BLaER1 (cell line): Measurements from ENCODE around the gene EEF1AKMT1.
A peak's percentile ranks its signal among the peaks of the same experiment; 100 is the strongest.

Experiments used
- H3K27ac ChIP-seq: shearing (Covaris generic); formaldehyde crosslinking; 2 replicates; pipeline ENCODE4 v1.8.1; 2022
- H3K27me3 ChIP-seq: shearing (Covaris generic); formaldehyde crosslinking; 2 replicates; pipeline ENCODE4 v1.8.1; 2022
- H3K36me3 ChIP-seq: shearing (Covaris generic); formaldehyde crosslinking; 2 replicates; pipeline ENCODE4 v1.8.1; 2022
- H3K4me1 ChIP-seq: shearing (Covaris generic); formaldehyde crosslinking; 2 replicates; pipeline ENCODE4 v1.8.1; 2022
- H3K4me2 ChIP-seq: shearing (Covaris generic); formaldehyde crosslinking; 2 replicates; pipeline ENCODE4 v1.8.1; 2022
- H3K4me3 ChIP-seq: shearing (Covaris generic); formaldehyde crosslinking; 2 replicates; pipeline ENCODE4 v1.8.1; 2022
- H3K9ac ChIP-seq: shearing (Covaris generic); formaldehyde crosslinking; 2 replicates; pipeline ENCODE4 v1.8.1; 2022
- H3K9me3 ChIP-seq: shearing (Covaris generic); formaldehyde crosslinking; 2 replicates; pipeline ENCODE4 v1.8.1; 2022
- H4K20me1 ChIP-seq: shearing (Covaris generic); formaldehyde crosslinking; 2 replicates; pipeline ENCODE4 v1.8.1; 2022
- Cebpa-rat ChIP-seq: shearing (Covaris generic); IDR thresholded peaks from 2 replicates; pipeline ENCODE4 v1.8.1; 2022

Gene EEF1AKMT1

GRCh38 chr13:20803180-20803965 lies 29.6 kb upstream of the EEF1AKMT1 start:
- H3K36me3 ChIP-seq: peaks cover 62% of the 10 kb centered on the region
- TF ChIP-seq Cebpa-rat: no peak
- peaks cover 12% of the 10 kb centered on the region for H3K4me1 ChIP-seq
- no peaks in the 10 kb centered on the region for H4K20me1 ChIP-seq
- no peak overlapping the region for H3K27ac ChIP-seq
- H3K4me3 ChIP-seq: no peak overlapping the region
- H3K9ac ChIP-seq: no peak overlapping the region
- H3K9me3 ChIP-seq: no peaks in the 10 kb centered on the region
- H3K27me3 ChIP-seq: no peaks in the 10 kb centered on the region
- H3K4me2 ChIP-seq: no peak overlapping the region

- peaks cover 24% of the 10 kb centered on the region for H3K4me1 ChIP-seq
- no peaks in the 10 kb centered on the region for H3K27me3 ChIP-seq
- H3K9me3 ChIP-seq: no peaks in the 10 kb centered on the region
- no peak for TF ChIP-seq Cebpa-rat
- no peak overlapping the region for H3K4me3 ChIP-seq
- H4K20me1 ChIP-seq: no peaks in the 10 kb centered on the region; the same call in 1 of the 2 replicates
- H3K27ac ChIP-seq: peak overlapping the region; percentile 36
- peaks cover 61% of the 10 kb centered on the region for H3K36me3 ChIP-seq
- H3K9ac ChIP-seq: no peak overlapping the region
- H3K4me2 ChIP-seq: peak overlapping the region; percentile 51
Measured at GRCh38 chr13:20801707-20802106, 27.9 kb upstream of the EEF1AKMT1 start.

- Histone ChIP-seq H3K4me3 (no peak overlapping the region), H3K9me3 (no peaks in the 10 kb centered on the region), H3K27me3 (no peaks in the 10 kb centered on the region), H3K9ac (no peak overlapping the region), H4K20me1 (no peaks in the 10 kb centered on the region; the same call in 1 of the 2 replicates), H3K27ac (no peak overlapping the region), H3K4me2 (no peak overlapping the region), H3K36me3 (peaks cover 66% of the 10 kb centered on the region), H3K4me1 (peaks cover 27% of the 10 kb centered on the region)
- TF ChIP-seq Cebpa-rat: no peak
Measured at GRCh38 chr13:20799726-20800416, 26.1 kb upstream of the EEF1AKMT1 start.

GRCh38 chr13:20798027-20798426 lies 24.3 kb upstream of the EEF1AKMT1 start:
- Histone ChIP-seq H3K4me3 (no peak overlapping the region), H4K20me1 (no peaks in the 10 kb centered on the region; the same call in 1 of the 2 replicates), H3K27me3 (no peaks in the 10 kb centered on the region), H3K9ac (no peak overlapping the region), H3K27ac (no peak overlapping the region), H3K36me3 (peaks cover 75% of the 10 kb centered on the region), H3K9me3 (no peaks in the 10 kb centered on the region), H3K4me2 (no peak overlapping the region), H3K4me1 (peaks cover 27% of the 10 kb centered on the region)
- no peak for TF ChIP-seq Cebpa-rat

GRCh38 chr13:20796791-20797508 lies 23.2 kb upstream of the EEF1AKMT1 start:
- Histone ChIP-seq H3K9me3 (no peaks in the 10 kb centered on the region), H4K20me1 (no peaks in the 10 kb centered on the region; the same call in 1 of the 2 replicates), H3K4me1 (peaks cover 23% of the 10 kb centered on the region), H3K36me3 (peaks cover 86% of the 10 kb centered on the region), H3K27me3 (no peaks in the 10 kb centered on the region), H3K4me3 (no peak overlapping the region), H3K4me2 (peak overlapping the region; percentile 56), H3K9ac (no peak overlapping the region), H3K27ac (no peak overlapping the region)
- TF ChIP-seq Cebpa-rat: no peak

GRCh38 chr13:20789665-20790064 lies 15.9 kb upstream of the EEF1AKMT1 start:
- Histone ChIP-seq H3K4me1 (peaks cover 6% of the 10 kb centered on the region), H3K27me3 (no peaks in the 10 kb centered on the region), H3K36me3 (peaks cover 79% of the 10 kb centered on the region), H3K4me2 (no peak overlapping the region), H3K9ac (no peak overlapping the region), H3K27ac (no peak overlapping the region), H3K9me3 (no peaks in the 10 kb centered on the region), H4K20me1 (no peaks in the 10 kb centered on the region), H3K4me3 (no peak overlapping the region)
- TF ChIP-seq Cebpa-rat: no peak

- Histone ChIP-seq H3K9me3 (no peaks in the 10 kb centered on the region), H4K20me1 (no peaks in the 10 kb centered on the region), H3K4me3 (no peak overlapping the region), H3K36me3 (peaks cover 79% of the 10 kb centered on the region), H3K27ac (no peak overlapping the region), H3K4me2 (no peak overlapping the region), H3K27me3 (no peaks in the 10 kb centered on the region), H3K9ac (no peak overlapping the region), H3K4me1 (peaks cover 6% of the 10 kb centered on the region)
- TF ChIP-seq Cebpa-rat: no peak
Measured at GRCh38 chr13:20788312-20788711, 14.6 kb upstream of the EEF1AKMT1 start.

GRCh38 chr13:20787180-20787579 lies 13.4 kb upstream of the EEF1AKMT1 start:
- peaks cover 79% of the 10 kb centered on the region for H3K36me3 ChIP-seq
- H3K4me3 ChIP-seq: no peak overlapping the region
- no peak overlapping the region for H3K4me2 ChIP-seq
- H3K27me3 ChIP-seq: no peaks in the 10 kb centered on the region
- no peak for TF ChIP-seq Cebpa-rat
- H3K9ac ChIP-seq: no peak overlapping the region
- no peaks in the 10 kb centered on the region for H3K9me3 ChIP-seq
- no peak overlapping the region for H3K27ac ChIP-seq
- no peaks in the 10 kb centered on the region for H4K20me1 ChIP-seq
- peaks cover 6% of the 10 kb centered on the region for H3K4me1 ChIP-seq

GRCh38 chr13:20782116-20782708 lies 8.5 kb upstream of the EEF1AKMT1 start:
- Histone ChIP-seq H3K36me3 (peaks cover 56% of the 10 kb centered on the region), H3K27me3 (no peaks in the 10 kb centered on the region), H3K27ac (no peak overlapping the region), H3K4me3 (no peak overlapping the region), H4K20me1 (no peaks in the 10 kb centered on the region), H3K9ac (no peak overlapping the region), H3K9me3 (no peaks in the 10 kb centered on the region), H3K4me2 (no peak overlapping the region), H3K4me1 (peaks cover 6% of the 10 kb centered on the region)
- TF ChIP-seq Cebpa-rat: no peak
